H1 (cell line): Measurements from ENCODE around the gene GNG7.
A peak's percentile ranks its signal among the peaks of the same experiment; 100 is the strongest.

Experiments
- JUND ChIP-seq: IDR thresholded peaks from 2 replicates; pipeline ENCODE4 v1.6.1; 2011; ENCODE audit warnings: mild to moderate bottlenecking, improper control_type of control experiment, low read length
- TF ChIP-seq, protein P1 (sequence below), 3 experiments: IDR thresholded peaks; 1 replicate in 2 of 3; 2 replicates in 1 of 3; pipeline versions ENCODE4 v1.5.1 to v1.6.1; 2011; ENCODE audit warnings: low read length in 3 of 3, mild to moderate bottlenecking in 3 of 3, inconsistent platforms in 2 of 3, low read depth in 1 of 3, moderate library complexity in 1 of 3; ENCODE audit not compliant: insufficient read depth in 1 of 3; ENCODE audit errors: control extremely low read depth in 1 of 3

DNA sequence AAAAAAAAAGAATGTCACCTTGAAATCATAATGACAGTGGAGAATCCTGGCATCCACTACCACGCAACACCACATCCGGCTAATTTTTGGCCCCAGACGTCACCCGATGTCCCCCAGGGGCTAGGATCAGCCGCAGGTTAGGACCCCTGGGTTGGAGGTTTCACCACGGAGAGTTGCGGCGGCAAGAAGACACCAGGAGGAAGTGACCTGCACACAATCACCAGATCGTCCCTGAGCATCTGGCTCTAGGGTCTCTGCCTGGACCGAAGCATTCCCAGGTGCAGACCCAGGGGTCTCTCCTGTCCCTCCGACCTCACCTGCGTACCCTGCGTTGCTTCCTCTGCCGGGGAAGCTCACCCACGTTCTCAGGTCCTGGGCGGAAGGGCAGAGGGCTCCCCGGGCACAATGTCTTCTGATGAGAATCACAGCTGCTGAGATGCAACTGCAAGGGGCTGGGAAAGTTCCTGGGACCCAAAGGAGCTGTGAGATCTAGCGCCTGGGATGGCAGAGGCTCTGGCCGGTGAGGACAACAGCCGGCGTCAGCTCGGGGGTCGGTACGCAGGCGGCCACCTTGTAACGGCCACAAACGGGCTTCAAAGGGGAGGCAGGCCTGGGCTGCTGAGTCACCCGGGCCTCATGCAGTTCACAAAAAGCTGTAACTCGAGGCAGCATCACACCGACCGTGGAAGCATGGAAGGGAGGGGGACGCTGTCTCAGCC is 115.3 kb downstream of the GNG7 start:
- TF ChIP-seq JUND: 0 out of 2 replicates have a peak, but pooled peaks have one; percentile 27
- TF ChIP-seq, protein P1, sequence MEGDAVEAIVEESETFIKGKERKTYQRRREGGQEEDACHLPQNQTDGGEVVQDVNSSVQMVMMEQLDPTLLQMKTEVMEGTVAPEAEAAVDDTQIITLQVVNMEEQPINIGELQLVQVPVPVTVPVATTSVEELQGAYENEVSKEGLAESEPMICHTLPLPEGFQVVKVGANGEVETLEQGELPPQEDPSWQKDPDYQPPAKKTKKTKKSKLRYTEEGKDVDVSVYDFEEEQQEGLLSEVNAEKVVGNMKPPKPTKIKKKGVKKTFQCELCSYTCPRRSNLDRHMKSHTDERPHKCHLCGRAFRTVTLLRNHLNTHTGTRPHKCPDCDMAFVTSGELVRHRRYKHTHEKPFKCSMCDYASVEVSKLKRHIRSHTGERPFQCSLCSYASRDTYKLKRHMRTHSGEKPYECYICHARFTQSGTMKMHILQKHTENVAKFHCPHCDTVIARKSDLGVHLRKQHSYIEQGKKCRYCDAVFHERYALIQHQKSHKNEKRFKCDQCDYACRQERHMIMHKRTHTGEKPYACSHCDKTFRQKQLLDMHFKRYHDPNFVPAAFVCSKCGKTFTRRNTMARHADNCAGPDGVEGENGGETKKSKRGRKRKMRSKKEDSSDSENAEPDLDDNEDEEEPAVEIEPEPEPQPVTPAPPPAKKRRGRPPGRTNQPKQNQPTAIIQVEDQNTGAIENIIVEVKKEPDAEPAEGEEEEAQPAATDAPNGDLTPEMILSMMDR (IDR thresholded peaks at IDR 0.05; ENCODE audit: control extremely low read depth in 1 of 3, insufficient read depth in 1 of 3, low read depth in 1 of 3, low read length in 3 of 3): no peak
